DMS53 treated with DMSO at 0.1 percent for 48 hours (cell line): ENCODE results near the gene KCNT1.

Experiments
- DNase-seq: peaks from one replicate; lab custom pipeline; 2025; ENCODE audit not compliant: unreplicated experiment; lab: John Stamatoyannopoulos, UW

KCNT1 gene

GRCh38 chr9:135840539-135840938, 138.6 kb downstream of the KCNT1 start:
- DNase-seq = no peak
